GM12864 (cell line): Measurements from ENCODE around the gene ARID4A.

Source experiments
- DNase-seq: peaks from one replicate; pipeline ENCODE4 v3.0.0-alpha.2; 2011; ENCODE audit warnings: low read depth
- H3K4me3 ChIP-seq: 2 replicates; pipeline ENCODE4 v1.5.1; 2011; ENCODE audit warnings: mild to moderate bottlenecking, low read depth, low read length, control low read depth
- CTCF ChIP-seq: IDR thresholded peaks from 2 replicates; pipeline ENCODE4 v1.5.1; 2011; ENCODE audit warnings: low read depth, mild to moderate bottlenecking, moderate library complexity, low read length, control low read depth, inconsistent platforms; ENCODE audit errors: missing control alignments

Gene ARID4A

DNA sequence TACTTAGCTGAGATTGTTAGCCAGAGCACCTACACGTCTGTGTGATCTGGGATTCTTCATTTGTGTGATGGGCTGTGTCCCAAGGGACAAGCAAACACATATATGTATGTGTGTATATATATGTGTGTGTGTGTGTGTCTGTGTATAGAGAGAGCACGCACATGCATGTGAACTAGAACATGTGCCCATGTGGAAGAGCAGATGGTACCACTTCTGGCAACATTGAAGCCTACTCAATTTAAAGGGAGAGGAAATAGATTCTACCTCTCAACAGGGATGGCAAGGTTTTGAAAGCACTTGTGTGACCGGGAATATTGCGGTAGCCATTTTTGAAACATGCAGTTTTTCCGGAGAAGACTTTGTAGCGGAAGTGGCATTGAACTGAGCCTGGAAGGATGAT lies 98.8 kb downstream of the ARID4A start:
- no peak overlapping the region for H3K4me3 ChIP-seq
- TF ChIP-seq CTCF: no peak
- DNase-seq: no peak

DNA sequence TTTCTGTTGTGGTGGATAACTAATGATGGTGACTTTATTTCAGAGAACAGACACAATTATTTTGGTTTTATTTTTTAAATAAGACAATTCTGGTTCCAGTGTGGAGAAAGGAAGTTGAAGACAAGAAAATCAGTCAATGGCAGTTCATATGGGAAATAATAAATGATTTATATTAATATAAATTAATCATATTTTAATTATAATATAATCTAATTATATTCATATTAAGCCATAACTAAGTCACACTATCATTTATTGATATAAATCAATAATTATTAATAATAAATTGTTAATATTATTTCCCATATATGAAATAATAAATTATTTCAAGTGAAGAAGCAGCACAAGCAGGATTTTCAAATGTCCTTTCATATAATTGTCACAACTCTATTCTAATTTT lies 100.1 kb downstream of the ARID4A start:
- H3K4me3 ChIP-seq: no peak overlapping the region
- no peak for TF ChIP-seq CTCF
- DNase-seq: no peak

DNA sequence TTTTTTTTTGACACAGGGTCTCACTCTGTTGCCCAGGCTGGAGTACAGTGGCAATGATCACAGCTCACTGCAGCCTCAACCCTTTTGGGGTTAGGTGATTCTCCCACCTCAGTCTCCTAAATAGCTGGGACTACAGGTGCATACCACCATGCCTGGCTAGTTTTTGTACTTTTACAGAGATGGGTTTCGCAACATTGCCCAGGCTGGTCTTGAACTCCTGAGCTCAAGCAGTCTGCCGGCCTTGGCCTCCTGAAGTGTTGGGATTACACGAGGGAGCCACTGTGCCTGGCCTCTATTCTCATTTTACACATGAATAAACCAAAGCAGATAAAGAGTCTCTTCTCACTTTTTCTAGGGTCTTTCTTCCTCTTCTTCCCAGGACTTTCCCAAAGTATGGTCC lies 100.5 kb downstream of the ARID4A start:
- H3K4me3 ChIP-seq: no peak overlapping the region
- TF ChIP-seq CTCF: no peak
- no peak for DNase-seq

DNA sequence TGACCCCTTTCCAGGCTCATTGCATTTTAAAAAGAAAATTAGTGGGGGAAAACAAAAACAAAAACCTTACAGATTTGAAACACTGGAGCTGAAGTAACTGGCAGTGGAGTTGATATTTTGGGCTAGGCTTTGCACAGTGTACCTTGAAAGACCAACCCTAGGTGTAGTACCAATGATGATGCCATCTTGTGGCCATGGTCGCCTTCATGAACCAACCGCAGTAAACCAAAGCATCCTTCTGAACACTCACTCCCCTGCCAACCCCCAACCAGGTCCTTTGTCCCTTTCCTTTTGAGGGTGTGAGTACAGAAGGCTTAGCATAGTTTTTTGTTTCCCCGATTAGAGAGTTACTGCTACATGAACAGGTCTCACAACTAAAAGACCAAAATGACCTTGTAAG lies 103.2 kb downstream of the ARID4A start:
- TF ChIP-seq CTCF: no peak
- no peak for DNase-seq
- no peak overlapping the region for H3K4me3 ChIP-seq

- no peak for DNase-seq
- no peak for TF ChIP-seq CTCF
- no peak overlapping the region for H3K4me3 ChIP-seq
These were observed 110.4 kb downstream of the ARID4A start for GRCh38 chr14:58408681-58409215.

- no peak for DNase-seq
- no peak overlapping the region for H3K4me3 ChIP-seq
- TF ChIP-seq CTCF: peak; percentile 3
These were observed 116.5 kb downstream of the ARID4A start for GRCh38 chr14:58414845-58415244.
